Stomach (tissue), 9 donors: ENCODE measurements around the gene LRRC9. TPM values are rescaled to one million over a fixed set of nuclear protein-coding genes. Genes with fewer than 3 reads are reported as not detected.

Experiments used
- DNase-seq, 2 donors: peaks; one replicate each; pipeline versions ENCODE4 v3.0.0 to v3.0.0-alpha.2; 2013 to 2019
- H3K27ac ChIP-seq, 5 donors: fragments of 200-600 bp in 4 of 5; sonication (generic) in 4 of 5; one replicate each; pipeline ENCODE4 v1.5.1; 2013 to 2019; ENCODE audit warnings: mild to moderate bottlenecking in 1 of 5, moderate library complexity in 1 of 5
- H3K27me3 ChIP-seq, 3 donors: fragments of 200-600 bp; sonication (generic); one replicate each; pipeline ENCODE4 v1.5.1; 2017 to 2019; ENCODE audit warnings: mixed run types in 1 of 3
- H3K36me3 ChIP-seq, 4 donors: fragments of 200-600 bp; sonication (generic); 1 replicate in 3 of 4; 2 replicates in 1 of 4; pipeline ENCODE4 v1.5.1; 2016 to 2019
- H3K4me1 ChIP-seq, 4 donors: fragments of 200-600 bp; sonication (generic); one replicate each; pipeline ENCODE4 v1.5.1; 2016 to 2019
- H3K4me3 ChIP-seq, 4 donors: fragments of 200-600 bp; sonication (generic) in 3 of 4; one replicate each; pipeline ENCODE4 v1.5.1; 2016 to 2019; ENCODE audit warnings: mild to moderate bottlenecking in 1 of 4
- H3K9me3 ChIP-seq, 4 donors: fragments of 200-600 bp; sonication (generic); one replicate each; pipeline ENCODE4 v1.5.1; 2016 to 2019
- EP300 ChIP-seq: sonication (generic); formaldehyde crosslinking; IDR thresholded peaks from one replicate; pipeline ENCODE4 v1.6.1; 2017; ENCODE audit warnings: antibody characterized with exemption
- POLR2A ChIP-seq, 4 donors: fragments of 450-650 bp; IDR thresholded peaks; one replicate each; pipeline ENCODE4 v1.6.1; 2016; ENCODE audit warnings: antibody characterized with exemption in 4 of 4, control low read depth in 2 of 4, mild to moderate bottlenecking in 1 of 4, moderate library complexity in 1 of 4
- POLR2AphosphoS5 ChIP-seq, 3 donors: sonication (generic); formaldehyde crosslinking; IDR thresholded peaks; one replicate each; pipeline ENCODE4 v1.6.1; 2016; ENCODE audit warnings: antibody characterized with exemption in 3 of 3
- WGBS, 5 donors: extraction: QIAGEN DNeasy Blood & Tissue Kit in 3 of 5; methylation state at CpG; one replicate each; pipeline versions ENCODE4 v1.1.5 to v1.1.7; 2013 to 2018; 5-methylcytosine and 5-hydroxymethylcytosine counted together
- intact Hi-C: fragments of 100-400 bp; cut with DNase I; formaldehyde crosslinking; loops from one replicate; pipeline ENCODE4 v1.15.1; 2023; ENCODE audit warnings: low total_unique reads
- polyA plus RNA-seq, 3 donors: library from polyadenylated mRNA; stranded (reverse); fragments of 200-250 nt; gene quantifications; one replicate each; pipeline ENCODE4 v1.2.3, GENCODE V29; 2013
- total RNA-seq, 5 donors: library from RNA; depleted of rRNA; stranded (reverse); fragments of >200 nt; gene quantifications; one replicate each; pipeline versions ENCODE4 v1.1.0 to v1.2.3, GENCODE V29; 2014 to 2016
- TF ChIP-seq, protein P1 (sequence below), 7 experiments: fragments of 450-650 bp in 4 of 7; fragments of 200-600 bp in 3 of 7; sonication (generic) in 3 of 7; IDR thresholded peaks; one replicate each; pipeline ENCODE4 v1.5.1; 2016 to 2019; ENCODE audit warnings: antibody characterized with exemption in 7 of 7, control low read depth in 2 of 7, mild to moderate bottlenecking in 1 of 7
- donor health status: healthy with polysubstance abuse.
- donor health status: Bipolar disorder and iron deficiency.
- donor health status: healthy.

The LRRC9 gene
- total and polyA plus RNA-seq, 8 donors, result not detected

DNA sequence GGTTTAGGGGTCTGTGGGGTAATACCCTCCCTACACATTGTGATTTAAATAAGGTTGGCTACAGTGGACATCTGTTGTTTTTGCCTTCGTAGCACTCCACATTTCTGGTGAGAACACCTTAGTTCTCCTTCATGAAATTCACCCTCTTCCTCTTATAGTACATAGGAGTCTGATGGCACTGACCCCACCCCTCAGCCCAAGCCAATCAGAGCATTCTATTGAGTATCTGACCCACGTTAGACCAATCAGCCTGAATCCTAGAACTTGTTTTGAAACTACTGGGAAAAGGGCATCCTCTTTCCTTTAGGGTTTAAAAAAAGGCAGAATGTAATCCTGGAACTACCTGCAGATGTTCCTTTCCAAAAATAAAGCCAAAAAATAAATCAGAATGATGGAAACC is 15.8 kb upstream of the LRRC9 start:
- H3K4me1 ChIP-seq, result no peaks in the 10 kb centered on the region
- no peak overlapping the region for H3K4me3 ChIP-seq
- intact Hi-C loops, result loop anchor here (10.0 kb wide), 1 partner anchor 189 kb away; no protein-coding TSS in a partner anchor
- no peak for TF ChIP-seq POLR2A (IDR thresholded peaks at IDR 0.05)
- TF ChIP-seq EP300, result no peak
- TF ChIP-seq POLR2AphosphoS5 (IDR thresholded peaks at IDR 0.05), result no peak
- TF ChIP-seq, protein P1, sequence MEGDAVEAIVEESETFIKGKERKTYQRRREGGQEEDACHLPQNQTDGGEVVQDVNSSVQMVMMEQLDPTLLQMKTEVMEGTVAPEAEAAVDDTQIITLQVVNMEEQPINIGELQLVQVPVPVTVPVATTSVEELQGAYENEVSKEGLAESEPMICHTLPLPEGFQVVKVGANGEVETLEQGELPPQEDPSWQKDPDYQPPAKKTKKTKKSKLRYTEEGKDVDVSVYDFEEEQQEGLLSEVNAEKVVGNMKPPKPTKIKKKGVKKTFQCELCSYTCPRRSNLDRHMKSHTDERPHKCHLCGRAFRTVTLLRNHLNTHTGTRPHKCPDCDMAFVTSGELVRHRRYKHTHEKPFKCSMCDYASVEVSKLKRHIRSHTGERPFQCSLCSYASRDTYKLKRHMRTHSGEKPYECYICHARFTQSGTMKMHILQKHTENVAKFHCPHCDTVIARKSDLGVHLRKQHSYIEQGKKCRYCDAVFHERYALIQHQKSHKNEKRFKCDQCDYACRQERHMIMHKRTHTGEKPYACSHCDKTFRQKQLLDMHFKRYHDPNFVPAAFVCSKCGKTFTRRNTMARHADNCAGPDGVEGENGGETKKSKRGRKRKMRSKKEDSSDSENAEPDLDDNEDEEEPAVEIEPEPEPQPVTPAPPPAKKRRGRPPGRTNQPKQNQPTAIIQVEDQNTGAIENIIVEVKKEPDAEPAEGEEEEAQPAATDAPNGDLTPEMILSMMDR (IDR thresholded peaks at IDR 0.05), result no peak
- DNase-seq, result no peak
- H3K9me3 ChIP-seq, result no peaks in the 10 kb centered on the region
- no peak overlapping the region for H3K27ac ChIP-seq
- H3K27me3 ChIP-seq, result no peaks in the 10 kb centered on the region
- WGBS, 5 donors, result 54 to 69% (median 65%) methylated on average over 2 of the region's 2 CpGs
- H3K36me3 ChIP-seq, result no peaks in the 10 kb centered on the region

DNA sequence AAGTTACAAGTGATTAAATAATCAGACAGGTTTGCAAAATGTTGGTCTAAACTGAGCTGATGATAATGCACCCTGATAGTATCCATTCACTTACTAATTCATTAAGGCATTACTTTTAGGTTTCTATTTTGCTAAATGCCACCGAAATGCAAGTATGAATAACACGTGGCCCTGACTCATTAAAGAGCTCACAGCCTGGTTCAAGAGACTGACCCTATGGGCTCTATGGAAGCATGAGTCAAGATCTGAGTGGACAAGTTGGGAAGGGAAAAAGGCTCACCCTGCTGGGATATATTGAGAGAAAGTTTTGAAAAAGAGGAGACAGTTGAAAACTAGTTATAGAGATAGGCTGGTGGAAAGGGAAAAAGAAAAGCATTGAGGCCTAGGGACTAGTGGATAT is 14.8 kb upstream of the LRRC9 start:
- WGBS, 5 donors, result 66 to 78% (median 72%) methylated on average over 2 of the region's 2 CpGs
- DNase-seq, result no peak
- no peaks in the 10 kb centered on the region for H3K9me3 ChIP-seq
- H3K27ac ChIP-seq, result no peak overlapping the region
- no peaks in the 10 kb centered on the region for H3K4me1 ChIP-seq
- no peak for TF ChIP-seq POLR2A (IDR thresholded peaks at IDR 0.05)
- no peak for TF ChIP-seq EP300
- TF ChIP-seq, protein P1 (IDR thresholded peaks at IDR 0.05), result no peak
- no peak for TF ChIP-seq POLR2AphosphoS5 (IDR thresholded peaks at IDR 0.05)
- intact Hi-C loops, result loop anchor here (10.0 kb wide), 1 partner anchor 190 kb away; no protein-coding TSS in a partner anchor
- no peak overlapping the region for H3K4me3 ChIP-seq
- no peaks in the 10 kb centered on the region for H3K27me3 ChIP-seq
- no peaks in the 10 kb centered on the region for H3K36me3 ChIP-seq

GRCh38 chr14:59912443-59912842 is 7.5 kb upstream of the LRRC9 start:
- intact Hi-C loops, result no loop called here
- H3K9me3 ChIP-seq, result no peaks in the 10 kb centered on the region
- peaks cover 0 to 9% (median 0%) of the 10 kb centered on the region in 4 donors for H3K4me1 ChIP-seq
- H3K4me3 ChIP-seq, result no peak overlapping the region
- no peak for DNase-seq
- WGBS, 5 donors, result 84 to 96% (median 85%) methylated on average over 2 of the region's 2 CpGs
- TF ChIP-seq POLR2AphosphoS5 (IDR thresholded peaks at IDR 0.05) (no peak), POLR2A (IDR thresholded peaks at IDR 0.05) (no peak), EP300 (no peak)
- TF ChIP-seq, protein P1 (IDR thresholded peaks at IDR 0.05), result no peak
- no peaks in the 10 kb centered on the region for H3K36me3 ChIP-seq
- H3K27ac ChIP-seq, result no peak overlapping the region
- peaks cover 0 to 8% (median 0%) of the 10 kb centered on the region in 3 donors for H3K27me3 ChIP-seq

DNA sequence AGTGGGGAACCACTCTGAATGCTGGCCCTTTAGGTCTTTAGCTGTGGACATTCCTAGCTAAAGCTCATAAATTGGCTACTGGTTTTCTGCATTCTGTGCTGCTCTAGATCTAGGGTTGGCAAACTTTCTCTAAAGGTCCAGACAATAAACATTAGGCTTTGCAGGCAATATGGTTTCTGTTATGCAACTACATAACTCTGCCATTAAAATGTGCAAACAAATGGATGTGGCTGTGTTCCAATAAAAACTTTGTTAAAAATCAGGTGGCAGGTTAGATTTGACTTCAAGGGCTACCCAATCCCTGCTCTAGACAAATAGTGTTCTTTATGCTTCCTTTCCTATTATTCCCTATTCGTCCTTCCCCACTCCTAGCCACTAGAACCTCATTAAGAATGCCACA is 6.8 kb upstream of the LRRC9 start:
- H3K27ac ChIP-seq, result no peak overlapping the region
- TF ChIP-seq POLR2AphosphoS5 (IDR thresholded peaks at IDR 0.05) (no peak), POLR2A (IDR thresholded peaks at IDR 0.05) (no peak), EP300 (no peak)
- TF ChIP-seq, protein P1 (IDR thresholded peaks at IDR 0.05), result no peak
- H3K9me3 ChIP-seq, result no peaks in the 10 kb centered on the region
- DNase-seq, result no peak
- no peaks in the 10 kb centered on the region for H3K36me3 ChIP-seq
- H3K4me1 ChIP-seq, result peaks cover 0 to 9% (median 0%) of the 10 kb centered on the region in 4 donors
- peaks cover 0 to 15% (median 0%) of the 10 kb centered on the region in 3 donors for H3K27me3 ChIP-seq
- intact Hi-C loops, result no loop called here
- WGBS, 5 donors, result 27 to 57% (median 44%) methylated on average over 1 of the region's 1 CpG
- H3K4me3 ChIP-seq, result no peak overlapping the region
